ENCODE data around the gene ZNF320.
"Not testable (repeated sequence)": the region's sequence is repeated elsewhere in the genome, so short reads cannot be mapped to it uniquely, and the experiment has no call there.

GRCh38 chr19:52856540-52857377 lies 40.7 kb downstream of the ZNF320 start:
- TF ChIP-seq CTCF (conservative IDR thresholded peaks at IDR 0.05); EZH2 (IDR thresholded peaks at IDR 0.05; ENCODE audit: low read depth): not testable (repeated sequence)
